ENCODE results near the gene KIF21A.
"Not testable (repeated sequence)": the region's sequence is repeated elsewhere in the genome, so short reads cannot be mapped to it uniquely, and the experiment has no call there.

Gene KIF21A

GRCh38 chr12:39343665-39344064, 99.3 kb downstream of the KIF21A start:
- no peak for DNase-seq

GRCh38 chr12:39341761-39342160, 101.2 kb downstream of the KIF21A start:
- DNase-seq: no peak

- no peak for DNase-seq
These were observed 101.7 kb downstream of the KIF21A start for GRCh38 chr12:39341179-39341578.

- no peak for DNase-seq
These were observed 110.2 kb downstream of the KIF21A start for GRCh38 chr12:39332661-39333175.

- DNase-seq: no peak
These were observed 111.2 kb downstream of the KIF21A start for GRCh38 chr12:39331539-39332261.

GRCh38 chr12:39329876-39330275, 113.0 kb downstream of the KIF21A start:
- no peak for DNase-seq

GRCh38 chr12:39329018-39329417, 113.9 kb downstream of the KIF21A start:
- no peak for DNase-seq

GRCh38 chr12:39327965-39328364, 115.0 kb downstream of the KIF21A start:
- no peak for DNase-seq

- DNase-seq: no peak
These were observed 115.4 kb downstream of the KIF21A start for GRCh38 chr12:39327510-39327909.

- no peak for DNase-seq
These were observed 123.7 kb downstream of the KIF21A start for GRCh38 chr12:39319180-39319579.

GRCh38 chr12:39314547-39314946, 128.4 kb downstream of the KIF21A start:
- DNase-seq: no peak

GRCh38 chr12:39309516-39309915, 133.4 kb downstream of the KIF21A start:
- DNase-seq: no peak

GRCh38 chr12:39301422-39301821, 141.5 kb downstream of the KIF21A start:
- no peak for DNase-seq

GRCh38 chr12:39300799-39301198, 142.1 kb downstream of the KIF21A start:
- DNase-seq: peak; percentile 62

- DNase-seq: no peak
These were observed 145.0 kb downstream of the KIF21A start for GRCh38 chr12:39297891-39298290.

- no peak for DNase-seq
These were observed 146.4 kb downstream of the KIF21A start for GRCh38 chr12:39296496-39296895.

GRCh38 chr12:39295593-39295992, 147.3 kb downstream of the KIF21A start:
- not testable (repeated sequence) for DNase-seq

- no peak for DNase-seq
These were observed 148.2 kb downstream of the KIF21A start for GRCh38 chr12:39294715-39295114.

GRCh38 chr12:39292125-39292630, 150.7 kb downstream of the KIF21A start:
- no peak for DNase-seq

- DNase-seq: peak; percentile 9
These were observed 155.1 kb downstream of the KIF21A start for GRCh38 chr12:39287817-39288216.

GRCh38 chr12:39287409-39287808, 155.5 kb downstream of the KIF21A start:
- no peak for DNase-seq

GRCh38 chr12:39278426-39278825, 164.5 kb downstream of the KIF21A start:
- DNase-seq: no peak

GRCh38 chr12:39277416-39277815, 165.5 kb downstream of the KIF21A start:
- DNase-seq: no peak

- no peak for DNase-seq
These were observed 167.1 kb downstream of the KIF21A start for GRCh38 chr12:39275846-39276245.

Measured in HCEC 1CT (cell line).